Right ventricle myocardium superior (tissue), 1 donor: ENCODE results near the gene CELA3A. TPM values are rescaled to one million over a fixed set of nuclear protein-coding genes. Genes with fewer than 3 reads are reported as not detected.
"Not testable (repeated sequence)": the region's sequence is repeated elsewhere in the genome, so short reads cannot be mapped to it uniquely, and the experiment has no call there.

Experiments used
- ATAC-seq: fragments of 200-7000 bp; cut with Tn5 transposase; one replicate; pipeline ENCODE4 v1.9.1; 2020; ENCODE audit warnings: mild to moderate bottlenecking; ENCODE audit not compliant: poor library complexity
- DNase-seq: peaks from one replicate; pipeline ENCODE4 v3.0.0-alpha.2; 2020
- intact Hi-C: fragments of 100-400 bp; cut with DNase I; formaldehyde crosslinking; loops from one replicate; pipeline ENCODE4 v1.11.2; 2022
- total RNA-seq: library from RNA; stranded (reverse); fragmentation: NEBNext Ultra II Directional; extraction: Animal tissue kit (Norgen Biotek cat#: 25700); gene quantifications from one replicate; pipeline ENCODE4 v1.2.1, GENCODE V29; 2021
- donor health status: DM: no; HTN: yes; CAD: no; lungs with severe emphysema.

Gene CELA3A
- total RNA-seq, 1 donor from 2014 or later = not detected

DNA sequence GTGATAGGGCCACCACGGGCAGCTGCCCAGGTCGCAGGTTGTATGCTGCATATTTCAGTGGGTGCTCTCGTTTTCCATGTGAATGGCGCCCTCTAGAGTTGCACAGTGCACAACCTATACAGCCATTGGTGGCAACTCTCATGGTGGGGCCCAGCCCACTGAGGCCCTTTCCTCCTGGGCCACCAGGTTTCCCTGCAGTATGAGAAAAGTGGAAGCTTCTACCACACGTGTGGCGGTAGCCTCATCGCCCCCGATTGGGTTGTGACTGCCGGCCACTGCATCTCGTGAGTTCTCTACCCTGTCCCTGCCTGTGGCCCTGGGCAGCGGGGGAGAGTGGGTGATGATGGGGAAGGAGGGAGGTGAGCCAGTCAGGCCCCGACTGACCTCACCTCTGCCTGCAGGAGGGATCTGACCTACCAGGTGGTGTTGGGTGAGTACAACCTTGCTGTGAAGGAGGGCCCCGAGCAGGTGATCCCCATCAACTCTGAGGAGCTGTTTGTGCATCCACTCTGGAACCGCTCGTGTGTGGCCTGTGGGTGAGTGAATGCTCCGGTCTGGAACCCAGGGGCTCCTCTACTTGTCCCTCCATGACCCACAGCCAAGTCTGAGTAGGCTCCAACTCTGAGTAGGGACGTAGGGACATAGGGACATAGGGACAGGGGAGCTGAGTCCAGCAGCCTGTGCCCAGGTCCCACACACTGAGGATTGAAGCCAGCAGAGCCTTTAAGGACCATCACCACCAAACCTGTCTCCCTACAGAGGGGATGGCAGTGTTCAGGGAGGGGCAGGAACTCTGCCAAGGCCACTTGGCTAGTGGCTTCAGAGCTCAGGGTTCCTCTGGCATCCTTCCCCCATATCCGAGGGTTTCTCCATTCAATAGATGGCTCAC, 4.0 kb downstream of the CELA3A start:
- peak; percentile 89 for ATAC-seq

DNA sequence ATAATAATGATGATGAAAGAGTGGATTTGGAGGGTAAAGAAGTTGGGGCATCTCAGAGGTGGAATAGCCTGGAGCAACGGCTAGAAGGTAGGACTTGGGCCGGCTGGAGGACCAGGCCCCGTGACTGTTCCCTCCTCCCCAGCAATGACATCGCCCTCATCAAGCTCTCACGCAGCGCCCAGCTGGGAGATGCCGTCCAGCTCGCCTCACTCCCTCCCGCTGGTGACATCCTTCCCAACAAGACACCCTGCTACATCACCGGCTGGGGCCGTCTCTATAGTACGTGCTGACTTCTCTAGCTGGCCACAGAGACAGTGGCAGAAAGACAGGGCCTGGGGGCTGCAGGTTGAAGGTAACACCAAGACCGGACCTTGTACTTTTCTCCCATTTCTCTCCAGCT, 5.3 kb downstream of the CELA3A start:
- DNase-seq, ATAC-seq, intact Hi-C loops: not testable (repeated sequence)

More for the DNA sequence above, 4.0 kb downstream of the CELA3A start:
- intact Hi-C loops, DNase-seq: not testable (repeated sequence)

GRCh38 chr1:22007262-22007661, 5.8 kb downstream of the CELA3A start:
- ATAC-seq, intact Hi-C loops, DNase-seq: not testable (repeated sequence)

- intact Hi-C loops, ATAC-seq, DNase-seq: not testable (repeated sequence)
Measured at GRCh38 chr1:22009566-22009965, 8.1 kb downstream of the CELA3A start.

DNA sequence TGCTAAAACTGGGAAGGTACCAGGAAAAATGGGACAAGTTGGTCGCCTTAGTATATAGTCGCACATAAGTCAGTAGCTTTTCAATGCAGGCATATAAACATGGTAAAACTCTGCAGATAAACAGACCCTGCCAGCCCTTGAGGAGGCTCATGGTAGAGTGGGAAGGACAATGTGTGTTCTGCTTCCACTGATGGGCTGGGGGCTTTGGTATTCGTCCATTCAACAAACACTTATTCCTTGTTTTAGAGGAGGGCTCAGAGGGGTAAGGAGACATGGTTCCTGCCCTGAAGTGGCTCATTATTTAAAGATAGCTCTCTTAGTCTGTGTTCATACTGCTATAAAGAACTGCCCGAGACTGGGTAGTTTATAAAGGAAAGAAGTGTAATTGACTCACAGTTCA, 11.3 kb downstream of the CELA3A start:
- intact Hi-C loops, ATAC-seq: not testable (repeated sequence)

DNA sequence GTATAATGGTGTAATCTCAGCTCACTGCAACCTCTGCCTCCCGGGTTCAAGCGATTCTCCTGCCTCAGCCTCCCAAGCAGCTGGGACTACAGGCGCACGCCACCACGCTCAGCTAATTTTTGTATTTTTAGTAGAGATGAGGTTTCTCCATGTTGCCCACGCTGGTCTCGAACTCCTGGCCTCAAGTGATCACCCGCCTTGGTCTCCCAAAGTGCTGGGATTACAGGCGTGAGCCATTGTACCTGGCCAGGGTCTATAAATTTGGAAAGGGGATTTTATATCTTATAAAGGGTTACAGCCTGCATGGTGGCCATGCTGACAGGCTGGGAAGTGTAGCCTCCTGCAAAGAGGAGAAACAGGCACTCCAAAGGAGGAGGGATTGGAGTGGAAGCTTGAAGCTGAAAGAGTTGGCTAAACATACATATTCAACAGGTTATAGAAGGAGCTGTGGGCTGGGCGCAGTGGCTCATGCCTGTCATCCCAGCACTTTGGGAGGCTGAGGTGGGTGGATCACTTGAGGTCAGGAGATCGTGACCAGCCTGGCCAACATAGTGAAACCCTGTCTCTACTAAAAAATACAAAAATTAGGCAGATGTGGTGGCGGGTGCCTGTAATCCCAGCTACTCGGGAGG, 13.2 kb downstream of the CELA3A start:
- intact Hi-C loops, DNase-seq, ATAC-seq: not testable (repeated sequence)

More for the DNA sequence above, 11.3 kb downstream of the CELA3A start:
- DNase-seq = not testable (repeated sequence)

- intact Hi-C loops = no loop called here
- DNase-seq (no peak), ATAC-seq (peak; percentile 67)
Measured at GRCh38 chr1:22018583-22019559, 17.4 kb downstream of the CELA3A start.

DNA sequence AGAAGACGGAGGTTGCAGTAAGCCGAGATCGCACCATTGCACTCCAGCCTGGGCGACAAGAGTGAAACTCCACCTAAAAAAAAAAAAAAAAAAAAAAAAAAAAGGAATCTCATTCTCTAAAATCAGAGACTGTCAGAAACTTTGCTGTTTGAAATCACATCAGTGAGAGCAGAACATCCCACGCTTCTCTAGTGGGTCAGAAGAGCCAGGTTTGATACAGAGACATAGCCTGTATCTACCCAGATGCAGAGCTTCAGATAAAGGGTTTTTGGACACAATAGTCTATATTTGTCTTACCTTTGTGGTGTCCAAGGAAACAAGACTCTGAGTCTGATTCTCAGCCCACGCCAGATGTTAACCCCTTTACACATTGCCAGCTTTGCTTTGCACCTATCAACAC, 19.6 kb downstream of the CELA3A start:
- no peak for ATAC-seq
- intact Hi-C loops = no loop called here

DNA sequence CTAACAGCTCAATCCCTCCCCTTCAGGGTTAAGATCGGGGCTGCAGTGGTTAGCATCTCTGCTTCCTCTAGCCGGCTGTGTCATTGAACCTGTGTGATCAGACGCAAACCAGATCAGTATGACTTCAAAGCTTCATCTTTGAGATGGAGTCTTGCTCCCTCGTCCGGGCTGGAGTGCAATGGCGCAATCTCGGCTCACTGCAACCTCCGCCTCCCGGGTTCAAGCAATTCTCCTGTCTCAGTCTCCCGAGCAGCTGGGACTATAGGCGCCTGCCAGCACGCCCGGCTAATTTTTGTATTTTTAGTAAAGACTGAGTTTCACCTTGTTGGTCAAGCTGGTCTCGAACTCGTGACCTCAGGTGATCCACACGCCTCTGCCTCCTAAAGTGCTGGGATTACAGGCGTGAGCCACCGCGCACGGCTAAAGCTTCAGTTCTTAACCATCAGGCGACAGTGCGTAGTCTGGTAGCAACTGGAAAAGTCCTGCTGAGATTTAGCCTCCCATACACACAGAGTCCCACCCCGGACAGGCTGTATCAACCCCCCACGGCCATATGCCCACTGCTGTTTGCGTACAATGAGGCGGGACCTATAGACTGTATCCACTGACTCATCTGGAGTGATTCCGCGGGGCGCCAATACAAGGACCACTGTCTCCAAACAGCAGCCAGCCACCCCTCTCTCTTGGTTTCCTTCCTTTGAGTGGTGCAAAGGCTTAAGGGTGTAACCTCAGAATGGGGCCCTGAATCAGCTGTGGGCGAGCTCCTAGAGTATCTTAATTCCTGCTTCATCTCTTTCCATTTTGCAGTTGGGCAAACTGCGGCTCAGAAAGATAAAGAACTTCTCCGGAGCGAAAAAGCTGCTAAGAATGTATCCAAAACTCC, 23.3 kb downstream of the CELA3A start:
- intact Hi-C loops = no loop called here
- DNase-seq = peak; percentile 62
- peak; percentile 73 for ATAC-seq

More for the DNA sequence above, 19.6 kb downstream of the CELA3A start:
- DNase-seq = no peak

DNA sequence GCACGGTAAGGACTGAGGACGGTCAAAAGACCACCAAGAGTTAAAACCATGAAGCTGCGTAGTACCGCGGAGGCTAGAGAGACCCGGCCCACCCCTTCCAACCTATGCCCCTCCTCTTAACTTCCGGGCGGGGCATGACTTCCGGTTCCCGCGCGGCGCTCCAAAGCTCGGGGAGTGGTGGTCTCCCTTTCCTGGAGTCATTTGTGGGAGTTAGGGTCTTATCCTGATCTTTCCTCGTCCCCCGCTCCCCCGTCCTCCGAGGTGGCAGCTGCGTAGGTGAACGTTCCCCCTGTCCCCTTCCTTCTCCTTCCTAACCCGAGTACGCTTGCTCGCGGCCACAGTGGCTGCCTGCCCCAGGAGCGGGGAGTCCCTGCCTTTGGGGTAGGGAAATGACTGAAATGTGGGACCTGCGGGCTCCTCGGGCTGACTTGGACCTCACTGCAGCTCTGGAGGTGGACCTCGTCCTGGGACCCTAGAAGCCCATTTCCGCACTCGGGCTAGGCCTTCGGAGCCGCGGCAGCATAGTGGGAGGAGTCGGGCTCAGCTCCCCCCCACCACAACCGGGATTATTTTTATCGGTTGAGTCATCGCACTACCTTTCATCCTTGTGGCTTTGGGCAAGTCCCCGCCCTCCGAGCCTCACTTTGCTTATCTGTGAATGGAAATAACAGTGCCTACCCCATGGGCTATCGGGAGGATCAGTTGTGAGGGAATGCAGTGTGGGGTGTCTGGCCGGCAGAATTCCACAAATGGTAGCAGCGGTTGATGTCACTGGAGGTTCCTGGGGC, 24.1 kb downstream of the CELA3A start:
- DNase-seq = peak; percentile 88
- intact Hi-C loops = no loop called here
- peak; percentile 97 for ATAC-seq

GRCh38 chr1:22026924-22027289, 25.4 kb downstream of the CELA3A start:
- intact Hi-C loops = no loop called here
- ATAC-seq (no peak), DNase-seq (no peak)

GRCh38 chr1:22030057-22030456, 28.6 kb downstream of the CELA3A start:
- intact Hi-C loops = no loop called here
- ATAC-seq (no peak), DNase-seq (no peak)

DNA sequence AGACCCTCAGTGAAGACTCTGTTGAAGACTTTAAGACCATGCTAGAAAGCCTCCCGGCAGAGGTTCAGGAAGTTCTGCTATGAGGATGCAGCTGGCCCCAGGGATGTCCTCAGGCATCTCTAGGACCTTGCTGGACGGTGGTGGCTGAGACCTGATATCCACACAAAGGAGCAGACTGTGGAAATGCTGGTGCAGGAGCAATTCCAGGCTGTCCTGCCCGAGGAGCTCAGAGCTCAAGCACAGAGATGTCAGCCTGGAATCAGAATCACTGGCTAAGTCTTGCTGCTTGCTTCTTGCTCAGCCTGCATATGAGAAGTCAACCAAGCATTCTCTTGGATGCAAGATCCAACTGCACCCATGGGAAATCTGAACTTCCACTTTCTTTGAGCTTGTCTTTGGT, 29.0 kb downstream of the CELA3A start:
- intact Hi-C loops = no loop called here
- DNase-seq (no peak), ATAC-seq (no peak)

GRCh38 chr1:22031214-22031962, 29.9 kb downstream of the CELA3A start:
- intact Hi-C loops = no loop called here
- ATAC-seq = peak; percentile 85
- DNase-seq = no peak

DNA sequence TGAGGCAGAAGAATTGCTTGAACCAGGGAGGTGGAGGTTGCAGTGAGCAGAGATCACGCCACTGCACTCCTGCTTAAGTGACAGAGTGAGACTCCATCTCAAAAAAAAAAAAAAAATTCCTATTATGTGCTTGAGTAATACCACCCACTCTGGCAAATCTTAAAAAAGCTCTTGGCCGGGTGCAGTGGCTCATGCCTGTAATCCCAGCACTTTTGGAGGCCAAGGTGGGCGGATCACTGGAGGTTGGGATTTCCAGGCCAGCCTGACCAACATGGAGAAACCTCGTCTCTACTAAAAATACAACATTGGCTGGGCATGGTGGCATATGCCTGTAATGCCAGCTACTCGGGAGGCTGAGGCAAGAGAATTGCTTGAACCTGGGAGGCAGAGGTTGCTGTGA, 33.4 kb downstream of the CELA3A start:
- DNase-seq, intact Hi-C loops, ATAC-seq: not testable (repeated sequence)

DNA sequence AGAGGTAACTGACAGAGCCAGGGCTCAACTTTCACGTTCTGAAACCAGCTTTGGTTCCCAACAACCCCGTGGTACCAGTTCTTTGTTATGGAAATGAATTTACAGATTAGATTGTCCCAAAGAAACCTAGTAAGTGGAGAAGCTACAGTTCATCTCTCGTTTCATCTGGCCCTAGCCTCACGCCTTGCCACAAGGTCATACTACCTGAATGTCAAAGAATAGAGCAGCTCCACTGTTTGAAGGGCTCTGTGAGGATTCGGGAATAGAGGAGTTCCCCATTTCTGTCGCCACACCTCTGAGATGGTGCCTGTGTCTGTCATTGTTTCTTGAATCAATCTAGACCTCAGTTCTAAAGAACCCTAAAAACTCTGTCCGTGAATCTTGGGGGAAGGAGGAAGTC, 36.1 kb downstream of the CELA3A start:
- intact Hi-C loops = no loop called here
- DNase-seq (no peak), ATAC-seq (no peak)
